GM18498 (cell line): Measurements from ENCODE around the gene TNNT1.

Source experiments
- ATAC-seq: cut with Tn5 transposase; IDR thresholded peaks from one replicate; pipeline ENCODE4 v1.9.1; 2021; ENCODE audit warnings: mild to moderate bottlenecking, moderate library complexity; ENCODE audit not compliant: unreplicated experiment

TNNT1 gene

GRCh38 chr19:55092423-55093318 lies 56.3 kb downstream of the TNNT1 start:
- no peak for ATAC-seq

GRCh38 chr19:55091955-55092354 lies 57.1 kb downstream of the TNNT1 start:
- ATAC-seq: no peak

- ATAC-seq: no peak
Observed at GRCh38 chr19:55091126-55091910, 57.7 kb downstream of the TNNT1 start.

GRCh38 chr19:55090564-55090963 lies 58.4 kb downstream of the TNNT1 start:
- ATAC-seq: no peak

GRCh38 chr19:55089342-55089944 lies 59.6 kb downstream of the TNNT1 start:
- ATAC-seq: no peak

- ATAC-seq: no peak
Observed at GRCh38 chr19:55088543-55089341, 60.3 kb downstream of the TNNT1 start.

GRCh38 chr19:55088021-55088451 lies 61.0 kb downstream of the TNNT1 start:
- ATAC-seq: no peak

GRCh38 chr19:55087542-55087901 lies 61.5 kb downstream of the TNNT1 start:
- no peak for ATAC-seq

- ATAC-seq: peak; percentile 48
Observed at GRCh38 chr19:55086730-55087541, 62.1 kb downstream of the TNNT1 start.

GRCh38 chr19:55085923-55086715 lies 62.9 kb downstream of the TNNT1 start:
- ATAC-seq: no peak

- no peak for ATAC-seq
Observed at GRCh38 chr19:55084416-55084815, 64.6 kb downstream of the TNNT1 start.

- no peak for ATAC-seq
Observed at GRCh38 chr19:55083004-55083850, 65.8 kb downstream of the TNNT1 start.
